NT2/D1 (cell line): ENCODE data around the gene TAS2R41.

ENCODE experiments used
- YY1 ChIP-seq: IDR thresholded peaks from 2 replicates; pipeline ENCODE4 v1.6.1; 2011; ENCODE audit not compliant: insufficient read length, insufficient read depth
- ZNF274 ChIP-seq: IDR thresholded peaks from 2 replicates; pipeline ENCODE4 v1.6.1; 2011; ENCODE audit warnings: mild to moderate bottlenecking, low read depth, low read length

DNA sequence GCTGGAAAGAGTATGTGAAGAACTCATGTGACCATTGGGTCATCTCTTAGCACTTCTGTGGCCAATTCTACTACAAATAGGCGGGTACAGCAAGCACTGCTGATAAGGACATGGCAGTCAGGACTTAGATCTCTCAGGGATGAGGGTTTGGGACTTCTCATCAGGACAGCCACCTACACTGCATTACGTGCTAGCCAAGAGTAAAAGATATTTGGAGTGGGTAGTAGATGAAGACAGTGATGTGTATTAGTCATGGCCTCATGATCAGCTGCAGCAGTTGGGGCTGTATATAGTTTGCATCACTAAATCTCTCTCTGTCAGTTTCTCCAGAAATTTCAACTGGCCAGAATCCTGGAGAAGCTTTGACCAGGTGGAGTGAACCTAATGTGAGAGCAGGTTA, 25.2 kb upstream of the TAS2R41 start:
- TF ChIP-seq ZNF274 (no peak), YY1 (no peak)
